H1 (cell line): Measurements from ENCODE around the gene CYP2A6. TPM values are rescaled to one million over a fixed set of nuclear protein-coding genes. Genes with fewer than 3 reads are reported as not detected.
"Not testable (repeated sequence)": the region's sequence is repeated elsewhere in the genome, so short reads cannot be mapped to it uniquely, and the experiment has no call there.

Source experiments
- CTCF ChIA-PET: fragments of 300-600 bp; sonication (Branson Sonifier 250); formaldehyde crosslinking; loops from one replicate; lab custom pipeline; 2021; ENCODE audit not compliant: partially characterized antibody; lab: Charles Lee
- POLR2A ChIA-PET: fragments of 300-600 bp; sonication (Branson Sonifier 250); formaldehyde crosslinking; loops from one replicate; lab custom pipeline; 2021; ENCODE audit warnings: inconsistent platforms; ENCODE audit not compliant: partially characterized antibody; lab: Charles Lee
- DNase-seq, 2 experiments: peaks; one replicate each; pipeline versions ENCODE4 v3.0.0 to v3.0.0-alpha.2; 2010 to 2022; ENCODE audit warnings: low spot score in 2 of 2, low read depth in 1 of 2, mixed read lengths in 1 of 2
- FAIRE-seq: peaks from 2 replicates; lab custom pipeline; 2011; peaks lifted over from hg19 to GRCh38; lab: Jason Lieb, UNC
- H2AFZ ChIP-seq: 2 replicates; pipeline ENCODE4 v1.8.1; 2012; ENCODE audit warnings: low read length, inconsistent platforms
- H2AK5ac ChIP-seq: 2 replicates; pipeline ENCODE4 v1.6.1; 2013; ENCODE audit warnings: low read depth, low read length
- H2BK120ac ChIP-seq: replicated peaks from 2 replicates; pipeline ENCODE3; 2013; ENCODE audit warnings: low read depth, low read length, inconsistent platforms
- H2BK12ac ChIP-seq: 2 replicates; pipeline ENCODE4 v1.6.1; 2013; ENCODE audit warnings: low read depth, low read length
- H2BK15ac ChIP-seq: 2 replicates; pipeline ENCODE4 v1.6.1; 2013; ENCODE audit warnings: low read length
- H2BK20ac ChIP-seq: 2 replicates; pipeline ENCODE4 v1.6.1; 2013; ENCODE audit warnings: low read length
- H2BK5ac ChIP-seq: 2 replicates; pipeline ENCODE4 v1.6.1; 2013; ENCODE audit warnings: low read depth, low read length
- H3K14ac ChIP-seq: 2 replicates; pipeline ENCODE4 v1.6.1; 2013; ENCODE audit warnings: inconsistent platforms; ENCODE audit not compliant: insufficient read length
- H3K18ac ChIP-seq: 2 replicates; pipeline ENCODE4 v1.6.1; 2013; ENCODE audit warnings: low read length; ENCODE audit errors: extremely low read depth
- H3K23ac ChIP-seq: 2 replicates; pipeline ENCODE4 v1.6.1; 2013; ENCODE audit warnings: inconsistent platforms; ENCODE audit not compliant: insufficient read length
- H3K23me2 ChIP-seq: 2 replicates; pipeline ENCODE4 v1.6.1; 2013; ENCODE audit warnings: low read depth, low read length
- H3K27ac ChIP-seq: 2 replicates; pipeline ENCODE4 v1.6.1; 2011; ENCODE audit warnings: low read depth, low read length, inconsistent platforms
- H3K27me3 ChIP-seq, 4 experiments: replicated peaks in 1 of 4; 1 replicate in 1 of 4; 2 replicates in 3 of 4; pipeline versions ENCODE4 v1.6.1 to v1.8.1; 2011 to 2013; ENCODE audit warnings: low read length in 3 of 4, mild to moderate bottlenecking in 3 of 4, inconsistent platforms in 2 of 4, mixed read lengths in 2 of 4, moderate library complexity in 1 of 4; ENCODE audit not compliant: control insufficient read depth in 3 of 4, insufficient read depth in 3 of 4; ENCODE audit errors: extremely low read depth in 1 of 4
- H3K36me3 ChIP-seq, 4 experiments: 2 replicates each; pipeline versions ENCODE4 v1.6.1 to v1.8.1; 2011 to 2013; ENCODE audit warnings: mild to moderate bottlenecking in 4 of 4, low read length in 3 of 4, moderate library complexity in 2 of 4, control low read depth in 1 of 4, inconsistent platforms in 1 of 4; ENCODE audit not compliant: insufficient read depth in 4 of 4, control insufficient read depth in 2 of 4
- H3K4ac ChIP-seq: replicated peaks from 2 replicates; pipeline ENCODE3; 2013; ENCODE audit warnings: low read length, low read depth, mixed read lengths, inconsistent platforms; ENCODE audit not compliant: insufficient read length
- H3K4me1 ChIP-seq, 4 experiments: replicated peaks in 1 of 4; 1 replicate in 1 of 4; 2 replicates in 3 of 4; pipeline versions ENCODE4 v1.6.1 to v1.8.1; 2011 to 2013; ENCODE audit warnings: low read length in 3 of 4, inconsistent platforms in 2 of 4, mixed read lengths in 1 of 4; ENCODE audit not compliant: insufficient read depth in 4 of 4, control insufficient read depth in 3 of 4
- H3K4me2 ChIP-seq, 2 experiments: 2 replicates each; pipeline versions ENCODE4 v1.6.1 to v1.8.1; 2011 to 2013; ENCODE audit warnings: low read depth in 2 of 2, low read length in 2 of 2, control low read depth in 1 of 2, inconsistent platforms in 1 of 2, mild to moderate bottlenecking in 1 of 2; ENCODE audit not compliant: insufficient read depth in 1 of 2
- H3K4me3 ChIP-seq, 4 experiments: fragments of 200-600, 300-600 bp in 1 of 4; sonication (generic), shearing (Covaris generic), sonication (Bioruptor Twin) in 1 of 4; 2 replicates each; pipeline versions ENCODE4 v1.5.1 to v1.8.1; 2011 to 2016; ENCODE audit warnings: low read length in 4 of 4, low read depth in 3 of 4, control low read depth in 2 of 4, inconsistent platforms in 2 of 4, mild to moderate bottlenecking in 2 of 4, mixed read lengths in 1 of 4, moderate library complexity in 1 of 4; ENCODE audit not compliant: insufficient read depth in 2 of 4; ENCODE audit errors: extremely low read depth in 1 of 4
- H3K56ac ChIP-seq: replicated peaks from 2 replicates; pipeline ENCODE3; 2013; ENCODE audit warnings: low read depth, mild to moderate bottlenecking, mixed read lengths, low read length, inconsistent platforms; ENCODE audit not compliant: insufficient read length
- H3K79me1 ChIP-seq: 2 replicates; pipeline ENCODE4 v1.6.1; 2013; ENCODE audit warnings: low read depth, low read length, control low read depth
- H3K79me2 ChIP-seq, 2 experiments: 2 replicates each; pipeline versions ENCODE4 v1.6.1 to v1.8.1; 2012 to 2013; ENCODE audit warnings: low read length in 2 of 2, mild to moderate bottlenecking in 2 of 2, inconsistent platforms in 1 of 2; ENCODE audit not compliant: insufficient read depth in 2 of 2, control insufficient read depth in 1 of 2
- H3K9ac ChIP-seq, 4 experiments: replicated peaks in 1 of 4; 1 replicate in 1 of 4; 2 replicates in 3 of 4; pipeline versions ENCODE4 v1.6.1 to v1.8.1; 2011 to 2013; ENCODE audit warnings: low read depth in 3 of 4, low read length in 3 of 4, control low read depth in 2 of 4, mild to moderate bottlenecking in 2 of 4, moderate library complexity in 2 of 4, inconsistent platforms in 1 of 4; ENCODE audit errors: extremely low read depth in 1 of 4
- H3K9me3 ChIP-seq, 2 experiments: 2 replicates each; pipeline versions ENCODE4 v1.6.1 to v1.8.1; 2012 to 2013; ENCODE audit warnings: mild to moderate bottlenecking in 2 of 2, moderate library complexity in 2 of 2, control low read depth in 1 of 2, inconsistent platforms in 1 of 2, low read depth in 1 of 2, low read length in 1 of 2, mixed read lengths in 1 of 2; ENCODE audit not compliant: insufficient read depth in 2 of 2
- H4K20me1 ChIP-seq, 2 experiments: replicated peaks in 1 of 2; 2 replicates each; pipeline versions ENCODE3 to v1.8.1; 2011 to 2013; ENCODE audit warnings: inconsistent platforms in 2 of 2, low read length in 2 of 2, mild to moderate bottlenecking in 1 of 2; ENCODE audit not compliant: insufficient read depth in 2 of 2, control insufficient read depth in 1 of 2
- H4K5ac ChIP-seq: 2 replicates; pipeline ENCODE4 v1.6.1; 2013; ENCODE audit warnings: low read length, low read depth, mixed read lengths, inconsistent platforms; ENCODE audit not compliant: insufficient read length
- H4K8ac ChIP-seq: 2 replicates; pipeline ENCODE4 v1.8.0; 2013; ENCODE audit warnings: mild to moderate bottlenecking, moderate library complexity, low read length, inconsistent platforms; ENCODE audit not compliant: insufficient read depth; ENCODE audit errors: extremely low read depth
- H4K91ac ChIP-seq: replicated peaks from 2 replicates; pipeline ENCODE3; 2013; ENCODE audit warnings: low read length, mixed read lengths, inconsistent platforms; ENCODE audit not compliant: insufficient read length
- WGBS, 2 experiments: shearing (Covaris generic) in 1 of 2; methylation state at CpG; one replicate each; pipeline versions ENCODE4 v1.1.6 to v1.1.7; 2013 to 2015; ENCODE audit warnings: low lambda C conversion rate in 2 of 2, mixed read lengths in 2 of 2, inconsistent platforms in 1 of 2, low coverage in 1 of 2, missing lambda C conversion rate in 1 of 2; ENCODE audit not compliant: insufficient replicate concordance in 2 of 2, insufficient coverage in 1 of 2, insufficient read length in 1 of 2; ENCODE audit errors: extremely low coverage in 1 of 2, missing lambda C conversion rate in 1 of 2; 5-methylcytosine and 5-hydroxymethylcytosine counted together
- polyA plus RNA-seq, 7 experiments: library from polyadenylated mRNA; depleted of rRNA in 3 of 7; stranded (reverse) in 5 of 7; unstranded in 2 of 7; fragments of >200 nt in 5 of 7; fragments of 200-250 nt in 2 of 7; gene quantifications; 1 replicate in 5 of 7; 2 replicates in 1 of 7; 4 replicates in 1 of 7; pipeline versions ENCODE4 v1.2.1 to v1.2.3, GENCODE V29; 2011 to 2013; ENCODE audit warnings: missing spikeins in 2 of 7, mixed read lengths in 2 of 7
- total RNA-seq: library from RNA; stranded (reverse); fragmentation: NEBNext Ultra II Directional; extraction: Animal tissue kit (Norgen Biotek cat#: 25700); gene quantifications from 2 replicates; pipeline ENCODE4 v1.2.1, GENCODE V29; 2021

The CYP2A6 gene
- total and polyA plus RNA-seq, 2 of the 8 experiments (the other 6 are each of a cell fraction or from before 2014, with no cell fraction given) = 0.33 TPM; not detected in 1

- H3K79me1 ChIP-seq, H3K18ac ChIP-seq, H3K4ac ChIP-seq, FAIRE-seq, H3K27ac ChIP-seq, H3K4me1 ChIP-seq, DNase-seq, H2BK120ac ChIP-seq, H4K91ac ChIP-seq, H3K4me2 ChIP-seq, H3K9ac ChIP-seq, H3K23me2 ChIP-seq, H3K14ac ChIP-seq, H3K9me3 ChIP-seq, H3K23ac ChIP-seq, CTCF ChIA-PET, H4K5ac ChIP-seq, H3K4me3 ChIP-seq, H4K8ac ChIP-seq, H4K20me1 ChIP-seq, H3K56ac ChIP-seq, H3K79me2 ChIP-seq, H3K27me3 ChIP-seq, H3K36me3 ChIP-seq: not testable (repeated sequence)
- H2BK5ac ChIP-seq = 0 out of 2 replicates have a peak overlapping the region, but pooled peaks have one; percentile 68
- POLR2A ChIA-PET = interaction anchor here (0.8 kb wide), 1 partner anchor 29 kb away, joined by 4 read pairs; no protein-coding TSS in a partner anchor
- peak overlapping the region; percentile 34; the same call in 1 of the 2 replicates for H2BK20ac ChIP-seq
- peak overlapping the region; percentile 95 for H2AK5ac ChIP-seq
- H2BK12ac ChIP-seq = peak overlapping the region; percentile 97; the same call in 1 of the 2 replicates
- H2BK15ac ChIP-seq = peak overlapping the region; percentile 72; the same call in 1 of the 2 replicates
- WGBS, 2 experiments = 94% methylated on average over 29 of the region's 29 CpGs; no CpG with 5 or more reads in 1 of the 2 experiments
- H2AFZ ChIP-seq = 0 out of 2 replicates have a peak overlapping the region, but pooled peaks have one; percentile 8
Observed at GRCh38 chr19:40826699-40827385, 23.4 kb downstream of the CYP2A6 start.
